Breast epithelium (tissue), 3 donors: ENCODE data around the gene SLC6A9.

Experiments
- CTCF ChIP-seq, 3 donors: fragments of 450-650 bp; IDR thresholded peaks; one replicate each; pipeline ENCODE4 v1.5.1; 2016 to 2017; ENCODE audit warnings: antibody characterized with exemption in 3 of 3, mild to moderate bottlenecking in 3 of 3, moderate library complexity in 3 of 3
- POLR2A ChIP-seq: fragments of 450-650 bp; IDR thresholded peaks from one replicate; pipeline ENCODE4 v1.6.1; 2016; ENCODE audit warnings: antibody characterized with exemption, mild to moderate bottlenecking, moderate library complexity
- POLR2AphosphoS5 ChIP-seq, 3 donors: sonication (generic); formaldehyde crosslinking; IDR thresholded peaks; one replicate each; pipeline ENCODE4 v1.6.1; 2017; ENCODE audit warnings: antibody characterized with exemption in 3 of 3

GRCh38 chr1:43996733-43997115 is 34.5 kb downstream of the SLC6A9 start:
- TF ChIP-seq POLR2AphosphoS5 (IDR thresholded peaks at IDR 0.05): no peak
- no peak for TF ChIP-seq CTCF (IDR thresholded peaks at IDR 0.05)
- TF ChIP-seq POLR2A: no peak
